Duodenal mucosa (tissue), 2 donors: ENCODE data around the gene PAPPA2.
"Not testable (repeated sequence)": the region's sequence is repeated elsewhere in the genome, so short reads cannot be mapped to it uniquely, and the experiment has no call there.

Experiments
- H3K27ac ChIP-seq: one replicate; pipeline ENCODE4 v1.7.0; 2013; ENCODE audit warnings: low read depth, low read length
- H3K27me3 ChIP-seq, 2 donors: one replicate each; pipeline ENCODE4 v1.7.0; 2013; ENCODE audit warnings: low read length in 2 of 2, control low read depth in 1 of 2; ENCODE audit not compliant: insufficient read depth in 2 of 2, control insufficient read depth in 1 of 2
- H3K36me3 ChIP-seq, 2 donors: one replicate each; pipeline ENCODE4 v1.7.0; 2013; ENCODE audit warnings: low read length in 2 of 2, control low read depth in 1 of 2; ENCODE audit not compliant: insufficient read depth in 2 of 2, control insufficient read depth in 1 of 2
- H3K4me1 ChIP-seq, 2 donors: one replicate each; pipeline ENCODE4 v1.7.0; 2013; ENCODE audit warnings: low read length in 2 of 2, control low read depth in 1 of 2; ENCODE audit not compliant: insufficient read depth in 2 of 2, control insufficient read depth in 1 of 2
- H3K4me3 ChIP-seq, 2 donors: one replicate each; pipeline ENCODE4 v1.7.0; 2013; ENCODE audit warnings: low read length in 2 of 2, low read depth in 1 of 2
- H3K9ac ChIP-seq, 2 donors: one replicate each; pipeline ENCODE4 v1.7.0; 2013; ENCODE audit warnings: low read length in 2 of 2, low read depth in 1 of 2
- H3K9me3 ChIP-seq, 2 donors: one replicate each; pipeline ENCODE4 v1.7.0; 2013; ENCODE audit warnings: low read length in 2 of 2, control low read depth in 1 of 2; ENCODE audit not compliant: control insufficient read depth in 1 of 2

The PAPPA2 gene

DNA sequence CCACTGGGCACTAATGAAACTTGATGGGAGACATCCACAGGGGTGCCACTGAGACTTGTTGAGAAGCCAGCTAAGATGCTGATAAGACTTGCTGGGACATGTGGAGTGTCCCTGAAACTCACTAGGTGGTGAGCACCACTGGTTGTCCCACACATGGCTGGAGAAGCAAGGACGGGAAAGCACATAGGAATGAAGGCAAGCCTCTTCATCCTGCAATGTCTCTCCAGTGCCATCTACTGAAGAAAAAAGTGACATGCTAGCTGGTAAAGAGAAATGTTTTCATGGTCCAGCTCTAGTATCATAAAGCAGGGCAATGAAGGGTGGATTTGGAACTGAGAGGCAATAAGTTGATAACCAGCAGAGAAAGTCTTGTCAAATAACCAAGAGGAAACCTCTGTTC, 283.0 kb downstream of the PAPPA2 start:
- no peak overlapping the region for H3K4me3 ChIP-seq
- H3K27me3 ChIP-seq, result no peaks in the 10 kb centered on the region
- H3K9ac ChIP-seq, result no peak overlapping the region
- no peaks in the 10 kb centered on the region for H3K9me3 ChIP-seq
- no peaks in the 10 kb centered on the region for H3K4me1 ChIP-seq
- H3K27ac ChIP-seq, result no peak overlapping the region
- no peaks in the 10 kb centered on the region for H3K36me3 ChIP-seq

DNA sequence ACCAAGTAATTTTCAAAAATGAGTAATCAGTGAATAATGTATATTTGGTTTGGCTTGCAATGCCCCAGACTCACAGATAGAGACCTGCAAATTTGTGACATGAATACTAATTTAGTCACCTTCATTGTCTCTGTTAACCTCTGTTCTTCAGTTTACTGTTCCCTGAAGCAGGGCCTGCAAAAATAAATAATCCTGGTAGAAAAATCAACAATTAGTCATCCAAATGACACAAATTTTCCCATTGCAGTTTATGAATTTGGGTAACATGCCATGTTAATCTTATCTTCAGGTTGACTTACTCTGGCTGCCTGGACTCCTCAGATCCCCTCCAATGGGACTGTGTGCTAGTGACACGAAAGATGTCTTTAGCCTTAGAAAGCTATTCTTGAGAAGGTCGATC, 289.5 kb downstream of the PAPPA2 start:
- no peaks in the 10 kb centered on the region for H3K36me3 ChIP-seq
- H3K27ac ChIP-seq, result no peak overlapping the region
- no peak overlapping the region for H3K4me3 ChIP-seq
- no peaks in the 10 kb centered on the region for H3K9me3 ChIP-seq
- H3K9ac ChIP-seq, result no peak overlapping the region
- H3K27me3 ChIP-seq, result no peaks in the 10 kb centered on the region
- H3K4me1 ChIP-seq, result no peaks in the 10 kb centered on the region

DNA sequence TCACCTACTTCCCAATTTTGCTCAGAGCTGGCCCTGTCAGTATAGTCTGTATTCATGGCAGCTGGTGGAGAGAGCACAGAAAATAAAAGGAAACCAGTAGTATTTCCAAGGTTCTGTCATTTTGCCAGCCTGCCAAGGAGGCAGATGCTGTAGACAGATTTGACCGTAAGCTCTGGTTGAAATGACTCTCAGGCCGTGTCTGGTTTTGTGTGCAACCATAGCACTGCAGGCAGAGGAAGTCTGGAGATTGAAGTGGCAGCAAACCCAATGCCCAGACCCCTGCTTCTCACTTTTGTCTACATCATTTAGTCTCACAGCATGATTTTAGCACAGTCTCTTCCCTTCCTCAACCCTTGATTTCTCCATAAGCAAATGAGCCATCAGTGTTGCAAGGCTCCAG, 291.7 kb downstream of the PAPPA2 start:
- Histone ChIP-seq H3K36me3 (no peaks in the 10 kb centered on the region), H3K4me3 (no peak overlapping the region), H3K27me3 (no peaks in the 10 kb centered on the region), H3K4me1 (no peaks in the 10 kb centered on the region), H3K27ac (no peak overlapping the region), H3K9ac (no peak overlapping the region), H3K9me3 (no peaks in the 10 kb centered on the region)

GRCh38 chr1:176756817-176757216, 293.8 kb downstream of the PAPPA2 start:
- not testable (repeated sequence) for H3K36me3 ChIP-seq, H3K4me1 ChIP-seq, H3K4me3 ChIP-seq, H3K9ac ChIP-seq, H3K9me3 ChIP-seq, H3K27me3 ChIP-seq, H3K27ac ChIP-seq

GRCh38 chr1:176765608-176766007, 302.6 kb downstream of the PAPPA2 start:
- H3K27ac ChIP-seq, result no peak overlapping the region
- no peak overlapping the region for H3K4me3 ChIP-seq
- no peaks in the 10 kb centered on the region for H3K27me3 ChIP-seq
- H3K9me3 ChIP-seq, result no peaks in the 10 kb centered on the region
- H3K4me1 ChIP-seq, result no peaks in the 10 kb centered on the region
- no peaks in the 10 kb centered on the region for H3K36me3 ChIP-seq
- H3K9ac ChIP-seq, result no peak overlapping the region

- no peaks in the 10 kb centered on the region for H3K9me3 ChIP-seq
- H3K4me1 ChIP-seq, result no peaks in the 10 kb centered on the region
- H3K27me3 ChIP-seq, result no peaks in the 10 kb centered on the region
- H3K27ac ChIP-seq, result no peak overlapping the region
- H3K4me3 ChIP-seq, result no peak overlapping the region
- no peaks in the 10 kb centered on the region for H3K36me3 ChIP-seq
- no peak overlapping the region for H3K9ac ChIP-seq
Measured at GRCh38 chr1:176766779-176767178, 303.8 kb downstream of the PAPPA2 start.

- Histone ChIP-seq H3K9me3 (no peaks in the 10 kb centered on the region), H3K27me3 (no peaks in the 10 kb centered on the region), H3K27ac (no peak overlapping the region), H3K4me3 (no peak overlapping the region), H3K4me1 (no peaks in the 10 kb centered on the region), H3K36me3 (no peaks in the 10 kb centered on the region), H3K9ac (no peak overlapping the region)
Measured at GRCh38 chr1:176767714-176768136, 304.8 kb downstream of the PAPPA2 start.

DNA sequence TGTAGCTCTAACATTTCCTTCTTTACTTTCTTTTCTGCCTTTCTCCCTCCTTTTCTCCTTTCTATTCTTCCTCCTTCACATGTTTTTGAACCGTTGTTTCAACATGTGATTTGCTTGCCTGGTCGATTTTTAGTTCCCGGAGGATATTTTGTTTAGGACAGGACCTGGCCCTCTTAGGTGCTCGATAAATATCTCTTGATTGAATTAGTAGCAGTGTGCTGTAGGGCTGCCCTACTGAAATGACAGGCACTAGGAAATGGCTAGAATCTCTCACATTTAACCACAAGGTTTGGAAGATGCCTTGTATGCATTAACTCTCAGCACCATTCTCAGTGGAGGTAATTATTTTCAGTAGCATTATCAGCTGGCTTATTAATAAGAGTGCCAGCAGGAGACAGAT, 305.6 kb downstream of the PAPPA2 start:
- Histone ChIP-seq H3K27ac (no peak overlapping the region), H3K4me3 (no peak overlapping the region), H3K27me3 (no peaks in the 10 kb centered on the region), H3K9me3 (no peaks in the 10 kb centered on the region), H3K36me3 (no peaks in the 10 kb centered on the region), H3K4me1 (no peaks in the 10 kb centered on the region), H3K9ac (no peak overlapping the region)

DNA sequence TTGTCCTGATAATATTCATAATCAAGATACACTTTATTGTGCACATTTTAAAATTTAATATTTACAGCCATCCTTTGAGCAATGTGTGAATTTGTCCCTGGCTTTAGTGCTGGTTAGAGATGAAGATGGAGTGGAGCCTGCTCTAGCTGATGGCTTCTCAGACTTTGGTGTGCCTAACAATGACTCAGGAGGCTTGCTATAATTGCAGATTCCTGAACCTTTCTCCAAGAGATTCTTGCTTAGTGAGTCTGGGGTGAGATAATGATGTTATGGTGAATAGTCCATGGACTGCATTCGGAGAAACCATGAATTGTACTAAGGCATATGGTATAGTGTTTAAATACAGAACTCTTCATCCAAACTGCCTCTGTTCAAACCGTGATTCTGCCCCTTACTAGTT, 307.1 kb downstream of the PAPPA2 start:
- H3K4me3 ChIP-seq, result no peak overlapping the region
- H3K4me1 ChIP-seq, result no peaks in the 10 kb centered on the region
- no peaks in the 10 kb centered on the region for H3K27me3 ChIP-seq
- H3K9me3 ChIP-seq, result no peaks in the 10 kb centered on the region
- no peak overlapping the region for H3K27ac ChIP-seq
- H3K36me3 ChIP-seq, result no peaks in the 10 kb centered on the region
- H3K9ac ChIP-seq, result no peak overlapping the region

DNA sequence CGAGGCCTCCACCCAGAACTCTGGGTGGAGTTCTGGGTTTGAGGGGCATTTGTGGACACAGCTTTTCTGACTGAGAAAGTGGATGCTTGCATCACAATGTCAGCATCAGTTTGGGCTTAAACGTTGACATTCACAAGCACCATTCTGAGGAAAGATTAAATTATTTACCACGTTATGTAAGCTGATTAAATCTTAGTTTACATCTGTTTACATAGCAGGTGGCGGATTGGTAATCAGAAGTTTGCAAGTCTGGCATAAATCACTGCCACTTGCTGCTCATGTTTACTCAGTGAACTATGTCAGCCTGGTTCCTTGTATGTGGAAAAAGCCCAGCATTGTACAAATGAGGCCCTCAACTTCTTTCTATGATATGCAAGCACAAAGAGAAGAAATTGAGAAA, 310.1 kb downstream of the PAPPA2 start:
- H3K36me3 ChIP-seq, result no peaks in the 10 kb centered on the region
- no peak overlapping the region for H3K4me3 ChIP-seq
- H3K27ac ChIP-seq, result no peak overlapping the region

DNA sequence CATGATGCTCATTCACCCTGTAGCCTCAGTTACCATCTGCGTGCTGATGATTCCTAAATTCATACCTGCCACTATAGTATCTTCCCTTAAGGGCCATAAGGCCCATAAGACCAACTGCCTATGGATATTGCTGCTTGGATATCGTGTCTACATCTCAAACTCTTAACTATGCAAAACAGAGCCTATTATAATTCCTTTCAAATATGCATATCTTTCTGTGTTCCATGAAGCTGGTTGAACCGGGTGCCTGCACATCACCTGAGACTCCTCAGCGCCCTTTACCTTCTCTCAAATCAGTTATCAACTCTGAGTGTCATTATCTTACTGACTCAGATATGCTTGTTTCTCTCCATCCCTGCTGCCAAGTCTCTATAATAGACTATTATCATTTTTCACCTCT, 311.2 kb downstream of the PAPPA2 start:
- no peaks in the 10 kb centered on the region for H3K9me3 ChIP-seq
- H3K36me3 ChIP-seq, result no peaks in the 10 kb centered on the region
- no peaks in the 10 kb centered on the region for H3K27me3 ChIP-seq
- no peak overlapping the region for H3K9ac ChIP-seq
- no peak overlapping the region for H3K27ac ChIP-seq
- H3K4me3 ChIP-seq, result no peak overlapping the region
- H3K4me1 ChIP-seq, result no peaks in the 10 kb centered on the region

More for the DNA sequence above, 310.1 kb downstream of the PAPPA2 start:
- H3K27me3 ChIP-seq, result no peaks in the 10 kb centered on the region
- H3K9ac ChIP-seq, result no peak overlapping the region
- H3K4me1 ChIP-seq, result no peaks in the 10 kb centered on the region
- H3K9me3 ChIP-seq, result no peaks in the 10 kb centered on the region
